Loucy (cell line): ENCODE measurements around the gene SYT9.

Experiments
- H2AFZ ChIP-seq: fragments of 200-600 bp; sonication (generic); 2 replicates; pipeline ENCODE4 v1.6.0; 2016; ENCODE audit warnings: antibody characterized with exemption, mild to moderate bottlenecking, low read length, moderate library complexity
- H3F3A ChIP-seq: fragments of 200-600 bp; 2 replicates; pipeline ENCODE4 v1.6.0; 2016; ENCODE audit warnings: antibody characterized with exemption, low read depth, mild to moderate bottlenecking
- H3K27me3 ChIP-seq: fragments of 200-600 bp; sonication (generic); 2 replicates; pipeline ENCODE4 v1.6.1; 2014; ENCODE audit warnings: low read length, mild to moderate bottlenecking; ENCODE audit not compliant: insufficient read depth, poor library complexity, severe bottlenecking
- H3K36me3 ChIP-seq: fragments of 200-600 bp; sonication (generic); 2 replicates; pipeline ENCODE4 v1.6.1; 2016; ENCODE audit warnings: low read length; ENCODE audit not compliant: insufficient read depth
- H3K4me1 ChIP-seq: fragments of 200-600 bp; sonication (generic); 2 replicates; pipeline ENCODE4 v1.5.1; 2014; ENCODE audit warnings: low read length, mild to moderate bottlenecking; ENCODE audit not compliant: insufficient read depth, poor library complexity, severe bottlenecking
- H3K4me2 ChIP-seq: fragments of 200-600 bp; sonication (generic); 2 replicates; pipeline ENCODE4 v1.6.0; 2014; ENCODE audit warnings: antibody characterized with exemption, low read length, low read depth, mild to moderate bottlenecking; ENCODE audit not compliant: poor library complexity, severe bottlenecking
- H3K4me3 ChIP-seq: fragments of 200-600 bp; sonication (generic); 2 replicates; pipeline ENCODE4 v1.5.1; 2014; ENCODE audit warnings: low read length, mild to moderate bottlenecking, mixed read lengths; ENCODE audit not compliant: poor library complexity, severe bottlenecking
- H3K79me2 ChIP-seq: fragments of 200-600 bp; sonication (generic); 2 replicates; pipeline ENCODE4 v1.6.1; 2014; ENCODE audit warnings: low read length; ENCODE audit not compliant: insufficient read depth
- H3K9ac ChIP-seq: fragments of 200-600 bp; sonication (generic); 2 replicates; pipeline ENCODE4 v1.6.0; 2014; ENCODE audit warnings: mild to moderate bottlenecking, low read depth, low read length, moderate library complexity; ENCODE audit not compliant: poor library complexity, severe bottlenecking
- H3K9me2 ChIP-seq: fragments of 200-600 bp; sonication (generic); replicated peaks from 2 replicates; pipeline ENCODE4 v1.6.1; 2016; ENCODE audit warnings: low read depth, low read length, mixed read lengths
- H3K9me3 ChIP-seq: fragments of 200-600 bp; sonication (generic); 2 replicates; pipeline ENCODE4 v1.6.1; 2014; ENCODE audit warnings: mild to moderate bottlenecking, antibody characterized with exemption, low read length, low read depth; ENCODE audit not compliant: insufficient read depth
- H4K20me1 ChIP-seq: fragments of 200-600 bp; sonication (generic); 2 replicates; pipeline ENCODE4 v1.6.0; 2014; ENCODE audit warnings: antibody characterized with exemption, low read length, mild to moderate bottlenecking; ENCODE audit not compliant: insufficient read depth, poor library complexity, severe bottlenecking
- EZH2phosphoT487 ChIP-seq: fragments of 200-600 bp; IDR thresholded peaks from 2 replicates; pipeline ENCODE4 v1.6.1; 2018; ENCODE audit warnings: antibody characterized with exemption, mild to moderate bottlenecking, moderate library complexity, borderline replicate concordance
- TF ChIP-seq, protein P1 (sequence below): fragments of 200-600 bp; sonication (generic); conservative IDR thresholded peaks from 2 replicates; pipeline ENCODE4 v1.5.1; 2014; ENCODE audit warnings: mild to moderate bottlenecking, antibody characterized with exemption, low read length

SYT9 gene

DNA sequence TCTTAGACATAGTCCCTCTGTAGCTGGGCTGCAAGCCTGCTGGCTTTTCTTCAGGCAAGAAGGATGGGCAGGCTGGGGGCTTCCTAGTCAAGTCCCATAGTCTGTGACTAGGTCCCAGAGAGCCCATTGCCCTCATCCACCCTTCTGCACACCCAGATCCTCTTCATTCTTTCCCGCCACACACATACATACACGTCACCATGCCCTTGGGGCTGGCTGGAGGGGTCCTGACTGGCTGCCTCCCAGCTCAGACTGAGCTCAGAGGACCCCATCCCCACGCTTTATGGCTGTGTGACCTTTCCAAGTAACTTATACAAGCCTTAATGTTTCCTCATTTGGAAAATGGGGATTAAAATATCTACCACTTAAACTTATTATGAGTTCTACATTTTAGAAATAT lies 248.5 kb downstream of the SYT9 start:
- no peaks in the 10 kb centered on the region for H4K20me1 ChIP-seq
- TF ChIP-seq, protein P1, sequence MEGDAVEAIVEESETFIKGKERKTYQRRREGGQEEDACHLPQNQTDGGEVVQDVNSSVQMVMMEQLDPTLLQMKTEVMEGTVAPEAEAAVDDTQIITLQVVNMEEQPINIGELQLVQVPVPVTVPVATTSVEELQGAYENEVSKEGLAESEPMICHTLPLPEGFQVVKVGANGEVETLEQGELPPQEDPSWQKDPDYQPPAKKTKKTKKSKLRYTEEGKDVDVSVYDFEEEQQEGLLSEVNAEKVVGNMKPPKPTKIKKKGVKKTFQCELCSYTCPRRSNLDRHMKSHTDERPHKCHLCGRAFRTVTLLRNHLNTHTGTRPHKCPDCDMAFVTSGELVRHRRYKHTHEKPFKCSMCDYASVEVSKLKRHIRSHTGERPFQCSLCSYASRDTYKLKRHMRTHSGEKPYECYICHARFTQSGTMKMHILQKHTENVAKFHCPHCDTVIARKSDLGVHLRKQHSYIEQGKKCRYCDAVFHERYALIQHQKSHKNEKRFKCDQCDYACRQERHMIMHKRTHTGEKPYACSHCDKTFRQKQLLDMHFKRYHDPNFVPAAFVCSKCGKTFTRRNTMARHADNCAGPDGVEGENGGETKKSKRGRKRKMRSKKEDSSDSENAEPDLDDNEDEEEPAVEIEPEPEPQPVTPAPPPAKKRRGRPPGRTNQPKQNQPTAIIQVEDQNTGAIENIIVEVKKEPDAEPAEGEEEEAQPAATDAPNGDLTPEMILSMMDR, result no peak
- no peaks in the 10 kb centered on the region for H3K36me3 ChIP-seq
- no peaks in the 10 kb centered on the region for H3K79me2 ChIP-seq
- no peaks in the 10 kb centered on the region for H3K4me1 ChIP-seq
- H3K9me3 ChIP-seq, result no peaks in the 10 kb centered on the region
- H3K27me3 ChIP-seq, result no peaks in the 10 kb centered on the region
- H3K4me3 ChIP-seq, result no peak overlapping the region
- H2AFZ ChIP-seq, result no peak overlapping the region
- H3K9ac ChIP-seq, result no peak overlapping the region
- no peaks in the 10 kb centered on the region for H3F3A ChIP-seq
- no peak overlapping the region for H3K4me2 ChIP-seq
- no peaks in the 10 kb centered on the region for H3K9me2 ChIP-seq

DNA sequence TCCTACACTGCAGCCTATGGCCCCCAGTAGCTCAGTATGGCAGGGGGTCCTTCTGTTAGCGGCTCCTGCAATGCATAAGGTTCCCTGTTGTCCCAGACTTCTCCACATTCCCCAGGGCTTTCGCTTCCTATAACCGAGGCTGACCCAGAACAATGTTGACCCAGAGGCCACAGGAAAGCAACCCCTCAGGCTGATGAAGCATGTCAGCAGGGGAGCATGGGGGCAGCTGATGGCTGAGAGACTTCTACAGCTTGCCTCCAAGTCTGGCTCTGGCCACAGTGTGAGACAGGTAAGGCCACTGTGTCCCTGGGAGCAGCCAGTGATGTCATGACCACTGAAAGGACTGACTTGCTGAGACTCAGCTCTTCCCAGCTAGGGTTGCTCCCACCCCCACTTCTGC lies 249.5 kb downstream of the SYT9 start:
- H3K79me2 ChIP-seq, result no peaks in the 10 kb centered on the region
- no peaks in the 10 kb centered on the region for H4K20me1 ChIP-seq
- no peak overlapping the region for H3K9ac ChIP-seq
- no peak overlapping the region for H2AFZ ChIP-seq
- no peaks in the 10 kb centered on the region for H3K4me1 ChIP-seq
- no peak overlapping the region for H3K4me3 ChIP-seq
- TF ChIP-seq, protein P1, result no peak
- TF ChIP-seq EZH2phosphoT487, result no peak
- H3K9me3 ChIP-seq, result no peaks in the 10 kb centered on the region
- no peaks in the 10 kb centered on the region for H3K36me3 ChIP-seq
- H3F3A ChIP-seq, result no peaks in the 10 kb centered on the region
- no peaks in the 10 kb centered on the region for H3K9me2 ChIP-seq
- H3K27me3 ChIP-seq, result no peaks in the 10 kb centered on the region
- H3K4me2 ChIP-seq, result no peak overlapping the region

DNA sequence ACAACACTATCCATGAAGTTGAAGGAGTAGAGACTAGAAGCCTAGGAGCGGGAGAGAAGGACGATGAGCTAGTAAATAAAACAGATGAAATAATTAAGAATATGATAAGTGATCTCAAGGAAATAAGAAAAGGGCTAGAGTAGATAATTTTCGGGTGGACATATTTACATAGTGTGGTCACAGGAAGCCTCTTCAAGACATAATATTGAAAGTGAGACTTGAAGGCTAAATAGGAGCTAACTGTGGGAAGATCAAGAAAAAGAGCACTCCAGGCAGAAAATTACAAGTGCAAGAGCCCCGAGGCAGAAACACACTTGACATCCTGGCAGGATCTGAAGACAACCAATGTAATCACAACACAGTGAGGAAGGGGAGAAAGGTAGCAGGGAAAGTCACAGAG lies 250.2 kb downstream of the SYT9 start:
- H3K27me3 ChIP-seq, result no peaks in the 10 kb centered on the region
- no peaks in the 10 kb centered on the region for H3K9me2 ChIP-seq
- TF ChIP-seq, protein P1, result no peak
- no peak for TF ChIP-seq EZH2phosphoT487
- H3K9me3 ChIP-seq, result no peaks in the 10 kb centered on the region
- H3K4me3 ChIP-seq, result no peak overlapping the region
- H3K9ac ChIP-seq, result no peak overlapping the region
- H3K4me2 ChIP-seq, result no peak overlapping the region
- no peaks in the 10 kb centered on the region for H4K20me1 ChIP-seq
- H3K4me1 ChIP-seq, result no peaks in the 10 kb centered on the region
- no peak overlapping the region for H2AFZ ChIP-seq
- no peaks in the 10 kb centered on the region for H3K79me2 ChIP-seq
- no peaks in the 10 kb centered on the region for H3F3A ChIP-seq
- no peaks in the 10 kb centered on the region for H3K36me3 ChIP-seq
